GM12891 (cell line): ENCODE measurements around the gene LYPD3.

ENCODE experiments used
- DNase-seq: peaks from one replicate; pipeline ENCODE4 v3.0.0; 2011; ENCODE audit warnings: low spot score; ENCODE audit not compliant: insufficient read length
- FAIRE-seq: peaks from 2 replicates; lab custom pipeline; 2011; peaks lifted over from hg19 to GRCh38; lab: Jason Lieb, UNC
- PAX5 ChIP-seq: IDR thresholded peaks from 2 replicates; pipeline ENCODE4 v1.6.1; 2011; ENCODE audit warnings: low read length, moderate library complexity, mild to moderate bottlenecking; ENCODE audit not compliant: insufficient read depth, severe bottlenecking
- POLR2A ChIP-seq: IDR thresholded peaks from 2 replicates; pipeline ENCODE4 v1.6.1; 2011; ENCODE audit warnings: low read depth, low read length, control low read depth
- POLR2AphosphoS5 ChIP-seq: IDR thresholded peaks from 2 replicates; pipeline ENCODE4 v1.6.1; 2011; ENCODE audit warnings: low read depth, low read length, control low read depth
- POU2F2 ChIP-seq: IDR thresholded peaks from 2 replicates; pipeline ENCODE4 v1.6.1; 2011; ENCODE audit warnings: low read depth, mild to moderate bottlenecking, control low read depth, low read length, moderate library complexity
- SPI1 ChIP-seq: IDR thresholded peaks from 2 replicates; pipeline ENCODE4 v1.6.1; 2011; ENCODE audit warnings: low read depth, low read length, control low read depth
- TAF1 ChIP-seq: IDR thresholded peaks from 2 replicates; pipeline ENCODE4 v1.6.1; 2011; ENCODE audit warnings: low read depth, low read length, control low read depth

The LYPD3 gene

DNA sequence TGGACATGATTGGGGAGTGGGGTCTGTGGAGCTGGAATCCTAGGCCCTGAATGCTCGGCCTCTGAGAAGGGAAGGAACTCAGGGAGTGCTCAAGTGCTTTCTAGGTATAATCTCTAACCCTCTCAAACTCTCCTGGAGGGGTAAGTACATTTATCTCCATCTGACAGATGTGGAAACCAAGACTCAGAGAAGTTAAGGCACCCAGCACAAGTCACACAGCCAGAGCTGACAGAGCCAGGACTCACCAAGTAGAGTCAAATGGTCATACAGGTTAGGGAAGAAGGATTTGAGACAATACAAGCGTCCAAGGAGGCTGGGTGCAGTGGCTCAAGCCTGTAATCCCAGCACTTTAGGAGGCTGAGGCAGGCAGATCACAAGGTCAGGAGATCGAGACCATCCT, 12.9 kb upstream of the LYPD3 start:
- DNase-seq (no peak), FAIRE-seq (no peak)
- TF ChIP-seq POLR2AphosphoS5, result no peak
- no peak for TF ChIP-seq SPI1
- no peak for TF ChIP-seq POU2F2
- TF ChIP-seq PAX5, result no peak
- TF ChIP-seq TAF1, result no peak
- no peak for TF ChIP-seq POLR2A

DNA sequence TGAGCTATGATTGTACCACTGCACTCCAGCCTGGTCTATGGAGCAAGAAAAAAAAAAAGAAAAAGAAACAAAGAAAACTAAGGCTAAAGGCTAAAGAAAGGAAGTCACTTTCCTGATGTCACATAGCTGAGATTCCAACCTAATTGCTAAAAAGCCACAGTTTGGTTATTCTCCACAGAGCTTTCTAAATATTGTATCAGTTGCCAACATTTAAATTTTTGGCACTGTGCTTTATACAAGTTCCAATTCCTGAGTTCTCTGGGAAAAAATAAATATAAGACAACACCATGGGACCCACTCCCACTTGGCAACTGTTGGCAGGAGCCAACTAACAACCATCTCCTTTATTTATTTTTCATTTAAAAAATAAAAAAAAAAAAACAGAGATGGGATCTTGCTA, 11.2 kb upstream of the LYPD3 start:
- FAIRE-seq (no peak), DNase-seq (no peak)
- TF ChIP-seq POLR2AphosphoS5, result no peak
- TF ChIP-seq POLR2A, result no peak
- no peak for TF ChIP-seq TAF1
- TF ChIP-seq PAX5, result no peak
- TF ChIP-seq POU2F2, result no peak
- no peak for TF ChIP-seq SPI1

DNA sequence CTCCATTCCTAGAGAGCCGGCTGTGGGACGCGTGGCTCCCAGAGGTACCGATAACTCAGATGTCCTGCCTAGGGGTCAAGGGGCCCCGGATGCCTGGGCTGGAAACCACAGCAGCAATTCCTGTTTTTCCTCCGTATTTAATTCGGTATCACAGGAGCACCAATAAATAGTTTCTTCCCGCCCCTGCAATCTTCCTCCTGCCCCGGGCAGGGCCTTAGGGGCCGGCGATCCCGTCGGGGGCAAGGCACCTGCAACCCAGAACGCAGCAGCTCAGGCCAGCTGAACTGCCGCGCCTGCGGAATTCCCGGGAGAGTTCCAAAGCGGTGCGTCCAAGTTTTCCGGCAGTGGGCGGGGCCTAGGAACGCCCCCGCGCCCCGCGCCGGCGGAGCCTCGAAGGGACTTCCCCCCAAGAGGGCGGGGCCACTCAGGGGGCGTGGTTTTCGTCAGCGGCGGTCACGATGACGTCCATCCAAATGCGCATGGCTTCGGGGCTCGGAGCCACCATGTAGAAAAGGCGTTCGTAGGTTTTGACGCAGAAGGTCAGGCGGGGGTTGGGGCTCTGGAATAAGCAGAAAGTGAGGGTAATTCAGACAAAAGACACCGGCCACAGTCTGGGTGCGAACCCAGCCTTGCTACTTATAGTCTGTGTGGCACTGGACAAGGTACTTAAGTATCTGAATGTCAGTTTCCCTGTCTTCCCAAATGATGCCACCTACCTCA, 9.7 kb upstream of the LYPD3 start:
- TF ChIP-seq SPI1 (peak; percentile 50), POLR2AphosphoS5 (no peak), POU2F2 (no peak), POLR2A (0 out of 2 replicates have a peak, but pooled peaks have one; percentile 21), TAF1 (0 out of 2 replicates have a peak, but pooled peaks have one; percentile 13)
- FAIRE-seq (peak; percentile 98), DNase-seq (peak; percentile 92)

DNA sequence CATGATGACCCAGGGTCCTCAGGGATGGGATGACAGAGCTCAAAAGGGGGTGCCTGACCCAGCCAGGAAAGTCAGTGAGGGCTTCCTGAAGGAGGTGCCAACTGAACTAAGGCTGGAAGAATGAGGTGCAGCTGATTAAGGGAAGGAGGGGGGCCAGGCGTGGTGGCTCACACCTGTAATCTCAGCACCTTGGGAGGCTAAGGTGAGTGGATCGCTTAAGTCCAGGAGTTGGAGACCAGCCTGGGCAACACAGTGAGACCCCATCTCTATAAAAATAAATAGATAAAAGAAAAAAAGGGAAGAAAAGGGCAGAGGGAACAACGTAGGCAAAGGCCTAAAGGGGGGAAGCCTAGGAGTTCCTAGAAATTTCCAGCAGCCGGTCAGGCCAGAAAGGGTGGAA, 9.1 kb upstream of the LYPD3 start:
- no peak for TF ChIP-seq POU2F2
- no peak for TF ChIP-seq SPI1
- TF ChIP-seq PAX5, result no peak
- no peak for TF ChIP-seq TAF1
- TF ChIP-seq POLR2AphosphoS5, result no peak
- no peak for FAIRE-seq
- no peak for DNase-seq

DNA sequence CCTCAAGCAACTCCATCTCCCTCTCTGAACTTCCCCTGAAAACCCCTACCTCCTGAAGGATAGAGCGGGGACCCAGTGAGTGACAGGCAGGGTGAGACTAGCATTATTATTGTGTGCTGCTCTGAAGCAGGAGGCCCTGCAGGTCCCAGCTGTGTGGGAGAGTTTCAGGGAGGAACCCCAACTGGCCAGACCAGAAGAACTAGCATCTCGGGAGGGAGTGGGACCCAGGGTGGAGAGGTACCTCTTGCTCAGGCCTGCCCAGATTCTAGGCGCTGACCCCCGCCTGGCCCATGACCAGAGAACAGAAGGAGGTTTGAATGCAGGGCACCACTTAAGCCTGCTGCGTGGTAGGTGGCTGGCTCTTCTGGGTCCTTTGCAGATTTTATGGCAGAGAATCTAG, 5.7 kb upstream of the LYPD3 start:
- TF ChIP-seq POLR2A (no peak), POU2F2 (no peak), PAX5 (no peak), TAF1 (no peak), SPI1 (no peak), POLR2AphosphoS5 (no peak)
- FAIRE-seq (no peak), DNase-seq (no peak)

DNA sequence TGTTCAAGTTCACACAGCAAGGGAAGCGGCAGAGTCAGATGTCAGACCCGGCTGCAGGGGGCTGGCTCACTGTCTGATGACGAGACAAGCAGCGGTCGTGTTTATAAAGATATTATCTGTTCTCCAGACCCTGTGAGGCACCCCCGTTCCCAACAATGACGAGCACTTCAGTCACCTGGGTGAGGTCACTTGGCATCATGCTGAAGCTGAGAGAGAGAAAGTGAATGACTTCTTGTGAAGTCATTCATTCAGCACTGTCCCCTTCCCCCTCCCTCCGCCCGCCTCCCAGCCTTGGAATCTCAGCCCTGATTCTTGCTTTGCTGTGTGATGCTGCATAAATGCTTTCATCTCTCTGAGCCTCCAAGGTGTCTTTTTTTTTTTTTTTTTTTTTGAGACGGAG, 4.9 kb upstream of the LYPD3 start:
- FAIRE-seq (no peak), DNase-seq (no peak)
- TF ChIP-seq POU2F2, result no peak
- TF ChIP-seq TAF1, result no peak
- no peak for TF ChIP-seq POLR2AphosphoS5
- no peak for TF ChIP-seq PAX5
- TF ChIP-seq POLR2A, result no peak
- TF ChIP-seq SPI1, result no peak

DNA sequence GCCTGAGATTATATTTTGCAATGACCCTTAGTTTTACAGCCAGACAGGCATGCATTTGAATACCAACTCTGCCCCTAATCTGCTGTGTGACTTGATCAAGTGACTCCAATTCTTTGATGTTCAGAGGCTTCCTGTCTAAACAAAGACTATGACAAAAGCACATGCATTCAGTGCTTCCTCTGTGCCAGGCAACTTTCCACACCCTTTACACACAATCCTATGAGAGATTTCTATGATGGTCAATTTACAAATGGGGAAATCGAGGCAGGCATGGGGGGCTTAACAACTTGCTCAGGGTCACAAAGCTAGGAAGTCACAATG, 3.7 kb upstream of the LYPD3 start:
- no peak for DNase-seq
- no peak for TF ChIP-seq POLR2AphosphoS5
- TF ChIP-seq POLR2A, result no peak
- no peak for TF ChIP-seq TAF1
- FAIRE-seq, result no peak

DNA sequence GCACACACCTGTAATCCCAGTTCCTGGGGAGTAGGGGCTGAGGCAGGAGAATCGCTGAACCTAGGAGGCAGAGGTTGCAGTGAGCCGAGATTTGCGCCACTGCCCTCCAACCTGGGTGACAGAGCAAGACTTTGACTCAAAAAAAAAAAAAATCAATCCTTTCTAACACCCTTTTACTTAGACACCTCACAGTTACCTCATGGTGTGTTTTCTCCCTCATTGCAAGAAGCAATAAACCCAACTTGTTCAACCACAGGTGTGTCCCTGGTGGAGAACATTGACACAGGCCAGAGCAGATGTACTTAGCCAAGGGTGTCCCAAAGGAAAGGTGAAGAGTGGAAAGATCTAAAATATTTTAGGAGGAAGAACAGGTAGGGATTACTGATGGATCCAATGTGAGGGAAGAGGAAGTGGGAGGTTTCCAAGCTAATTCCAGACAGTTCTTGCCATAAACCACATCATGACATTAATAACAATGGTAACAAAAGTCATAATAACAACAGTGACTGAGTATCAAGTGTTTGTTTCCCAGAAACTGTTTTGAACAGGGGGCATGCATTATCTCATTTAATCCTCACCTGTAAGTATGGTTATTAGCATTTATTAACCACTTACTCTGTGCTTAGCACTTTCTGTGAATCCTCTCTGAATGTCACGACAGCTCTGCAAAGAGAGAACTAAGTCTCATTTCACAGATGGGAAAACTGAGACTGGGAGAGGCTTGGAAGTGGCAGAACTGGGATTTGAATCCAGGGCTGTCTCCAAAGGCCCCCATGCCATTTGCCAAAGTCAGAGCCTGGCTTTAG, 3.1 kb upstream of the LYPD3 start:
- TF ChIP-seq POLR2A (no peak), SPI1 (no peak), POU2F2 (no peak), PAX5 (no peak)
- no peak for FAIRE-seq
- no peak for DNase-seq

DNA sequence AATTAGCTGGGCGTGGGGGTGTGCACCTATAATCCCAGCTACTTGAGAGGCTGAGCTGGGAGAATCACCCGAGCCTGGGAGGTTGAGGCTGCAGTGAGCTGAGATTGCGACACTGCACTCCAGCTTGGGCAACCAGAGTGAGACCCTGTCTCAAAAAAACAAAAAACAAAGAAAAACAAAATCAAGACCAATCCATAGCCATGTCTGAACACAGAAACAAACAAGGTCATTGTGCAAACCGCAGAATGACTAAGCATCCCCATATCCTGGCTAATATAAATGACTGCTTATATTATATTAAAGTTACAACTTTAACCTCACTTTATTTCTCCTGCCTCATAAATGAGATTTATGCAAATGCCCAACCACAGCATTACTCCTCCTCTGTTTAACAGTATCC, 2.3 kb upstream of the LYPD3 start:
- DNase-seq (no peak), FAIRE-seq (no peak)
- no peak for TF ChIP-seq POLR2A
- TF ChIP-seq PAX5, result no peak
- no peak for TF ChIP-seq TAF1
- no peak for TF ChIP-seq SPI1
- no peak for TF ChIP-seq POLR2AphosphoS5

DNA sequence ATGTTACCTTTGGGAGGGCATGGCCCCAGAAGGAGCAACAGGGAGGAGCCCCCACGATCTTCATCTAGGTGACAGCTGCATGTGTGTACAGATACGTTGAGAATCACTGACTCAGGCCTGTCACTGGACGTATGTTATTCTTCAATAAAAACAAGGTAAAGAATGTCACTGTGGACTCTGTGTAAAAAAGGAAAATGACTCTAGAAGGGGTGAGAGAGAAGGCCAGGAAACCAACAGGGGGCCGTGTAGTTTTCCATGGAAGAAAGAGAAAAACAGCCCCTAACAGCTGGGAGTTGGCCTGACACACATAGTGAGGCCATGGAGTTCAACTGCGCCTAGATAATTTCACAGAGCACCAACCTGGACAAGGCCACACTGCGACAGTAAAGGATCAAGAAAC, 1.9 kb upstream of the LYPD3 start:
- no peak for DNase-seq
- FAIRE-seq, result no peak
- TF ChIP-seq POLR2A (no peak), POU2F2 (no peak), POLR2AphosphoS5 (no peak), TAF1 (no peak), PAX5 (no peak), SPI1 (no peak)
